Tibial nerve (tissue), 4 donors: Measurements from ENCODE around the gene RASA3. TPM values are rescaled to one million over a fixed set of nuclear protein-coding genes. Genes with fewer than 3 reads are reported as not detected.

Experiments used
- DNase-seq, 2 donors: peaks; one replicate each; pipeline ENCODE4 v3.0.0-alpha.2; 2019; ENCODE audit warnings: low spot score in 2 of 2
- H3K27ac ChIP-seq, 4 donors: fragments of 200-600 bp; sonication (generic) in 3 of 4; one replicate each; pipeline ENCODE4 v1.5.1; 2017 to 2019; ENCODE audit warnings: mild to moderate bottlenecking in 1 of 4
- H3K27me3 ChIP-seq, 2 donors: fragments of 200-600 bp; sonication (generic) in 1 of 2; one replicate each; pipeline versions ENCODE4 v1.5.1 to v1.6.0; 2017 to 2019
- H3K36me3 ChIP-seq, 3 donors: fragments of 200-600 bp; sonication (generic); one replicate each; pipeline ENCODE4 v1.5.1; 2018 to 2019
- H3K4me1 ChIP-seq, 4 donors: fragments of 200-600 bp; sonication (generic) in 3 of 4; one replicate each; pipeline ENCODE4 v1.5.1; 2017 to 2019
- H3K4me3 ChIP-seq, 4 donors: fragments of 200-600 bp; sonication (generic) in 3 of 4; one replicate each; pipeline ENCODE4 v1.5.1; 2017 to 2019; ENCODE audit warnings: mild to moderate bottlenecking in 1 of 4, moderate library complexity in 1 of 4
- H3K9me3 ChIP-seq, 4 donors: fragments of 200-600 bp; sonication (generic) in 3 of 4; one replicate each; pipeline ENCODE4 v1.5.1; 2017 to 2019
- EP300 ChIP-seq, 2 donors: sonication (generic); formaldehyde crosslinking; IDR thresholded peaks; one replicate each; pipeline ENCODE4 v1.6.1; 2017; ENCODE audit warnings: antibody characterized with exemption in 2 of 2, mild to moderate bottlenecking in 1 of 2
- POLR2A ChIP-seq, 2 donors: fragments of 450-650 bp; IDR thresholded peaks; one replicate each; pipeline ENCODE4 v1.6.1; 2017; ENCODE audit warnings: antibody characterized with exemption in 2 of 2, mild to moderate bottlenecking in 2 of 2, moderate library complexity in 2 of 2
- WGBS, 2 donors: methylation state at CpG; one replicate each; pipeline ENCODE4 v1.1.5; 2018; 5-methylcytosine and 5-hydroxymethylcytosine counted together
- total RNA-seq, 4 donors: library from RNA; depleted of rRNA; stranded (reverse); fragments of >200 nt; gene quantifications; one replicate each; pipeline ENCODE4 v1.1.0, GENCODE V29; 2016
- TF ChIP-seq, protein P1 (sequence below), 5 experiments: fragments of 200-600 bp in 3 of 5; fragments of 450-650 bp in 2 of 5; sonication (generic) in 3 of 5; IDR thresholded peaks; one replicate each; pipeline ENCODE4 v1.5.1; 2016 to 2019; ENCODE audit warnings: antibody characterized with exemption in 5 of 5, mild to moderate bottlenecking in 3 of 5, moderate library complexity in 2 of 5

The RASA3 gene
- total RNA-seq, 4 donors from 2014 or later = 36.2 to 63.3 (median 46.3) TPM

DNA sequence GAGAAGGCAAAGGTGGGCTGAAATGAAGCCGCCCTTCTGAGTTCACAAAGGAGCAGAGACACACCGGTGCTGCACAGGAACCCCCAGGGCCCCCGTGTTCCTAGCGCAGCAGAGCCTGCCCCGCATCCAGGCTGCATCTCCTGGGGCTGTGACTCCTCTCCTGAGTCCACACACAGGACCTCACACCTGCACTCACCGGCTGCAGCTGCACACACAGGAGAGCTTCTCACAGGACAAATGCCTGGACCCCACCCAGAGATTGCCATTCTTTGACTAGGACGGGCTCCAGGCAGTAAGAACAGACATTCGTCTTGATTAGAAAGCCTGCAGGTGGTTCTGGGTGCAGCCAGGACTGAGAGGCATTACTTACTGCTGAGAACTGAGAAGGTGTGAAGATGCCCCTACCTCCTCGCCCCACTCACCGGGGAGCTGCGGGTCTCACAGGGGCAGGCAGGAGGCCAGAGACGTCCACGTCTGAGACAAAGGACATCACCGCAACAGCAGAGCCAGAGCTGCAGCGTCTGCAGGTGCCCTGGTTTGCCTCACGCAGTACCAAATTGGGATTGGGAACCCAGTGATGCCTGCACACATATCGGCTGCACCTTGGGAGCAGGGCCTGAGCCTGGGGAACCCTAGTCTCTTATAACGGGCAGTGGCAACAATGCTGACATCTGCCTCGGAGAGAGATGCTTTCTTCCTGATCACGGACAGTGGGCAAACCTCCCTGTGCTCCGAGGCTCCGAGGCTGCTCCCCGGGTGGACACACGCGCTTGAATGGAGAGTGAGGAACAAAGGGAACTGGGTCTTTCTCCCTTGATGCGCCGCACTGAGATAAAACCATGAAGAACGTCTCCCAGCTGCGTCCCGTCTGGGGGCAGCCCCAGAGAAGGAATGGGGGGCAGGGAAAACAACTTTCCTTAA is 50.4 kb downstream of the RASA3 start:
- DNase-seq = peak in 1 of 2 donors; percentile 8
- no peaks in the 10 kb centered on the region for H3K27me3 ChIP-seq
- no peak overlapping the region for H3K4me3 ChIP-seq
- H3K27ac ChIP-seq = no peak overlapping the region
- TF ChIP-seq, protein P1, sequence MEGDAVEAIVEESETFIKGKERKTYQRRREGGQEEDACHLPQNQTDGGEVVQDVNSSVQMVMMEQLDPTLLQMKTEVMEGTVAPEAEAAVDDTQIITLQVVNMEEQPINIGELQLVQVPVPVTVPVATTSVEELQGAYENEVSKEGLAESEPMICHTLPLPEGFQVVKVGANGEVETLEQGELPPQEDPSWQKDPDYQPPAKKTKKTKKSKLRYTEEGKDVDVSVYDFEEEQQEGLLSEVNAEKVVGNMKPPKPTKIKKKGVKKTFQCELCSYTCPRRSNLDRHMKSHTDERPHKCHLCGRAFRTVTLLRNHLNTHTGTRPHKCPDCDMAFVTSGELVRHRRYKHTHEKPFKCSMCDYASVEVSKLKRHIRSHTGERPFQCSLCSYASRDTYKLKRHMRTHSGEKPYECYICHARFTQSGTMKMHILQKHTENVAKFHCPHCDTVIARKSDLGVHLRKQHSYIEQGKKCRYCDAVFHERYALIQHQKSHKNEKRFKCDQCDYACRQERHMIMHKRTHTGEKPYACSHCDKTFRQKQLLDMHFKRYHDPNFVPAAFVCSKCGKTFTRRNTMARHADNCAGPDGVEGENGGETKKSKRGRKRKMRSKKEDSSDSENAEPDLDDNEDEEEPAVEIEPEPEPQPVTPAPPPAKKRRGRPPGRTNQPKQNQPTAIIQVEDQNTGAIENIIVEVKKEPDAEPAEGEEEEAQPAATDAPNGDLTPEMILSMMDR (IDR thresholded peaks at IDR 0.05) = no peak
- TF ChIP-seq EP300 (IDR thresholded peaks at IDR 0.05) (no peak), POLR2A (IDR thresholded peaks at IDR 0.05) (no peak)
- 83 to 87% methylated on average over 27 to 30 of the region's 30 CpGs for WGBS, 2 donors
- H3K9me3 ChIP-seq = no peaks in the 10 kb centered on the region
- H3K4me1 ChIP-seq = peaks cover 0 to 36% (median 23%) of the 10 kb centered on the region in 4 donors
- H3K36me3 ChIP-seq = no peaks in the 10 kb centered on the region

DNA sequence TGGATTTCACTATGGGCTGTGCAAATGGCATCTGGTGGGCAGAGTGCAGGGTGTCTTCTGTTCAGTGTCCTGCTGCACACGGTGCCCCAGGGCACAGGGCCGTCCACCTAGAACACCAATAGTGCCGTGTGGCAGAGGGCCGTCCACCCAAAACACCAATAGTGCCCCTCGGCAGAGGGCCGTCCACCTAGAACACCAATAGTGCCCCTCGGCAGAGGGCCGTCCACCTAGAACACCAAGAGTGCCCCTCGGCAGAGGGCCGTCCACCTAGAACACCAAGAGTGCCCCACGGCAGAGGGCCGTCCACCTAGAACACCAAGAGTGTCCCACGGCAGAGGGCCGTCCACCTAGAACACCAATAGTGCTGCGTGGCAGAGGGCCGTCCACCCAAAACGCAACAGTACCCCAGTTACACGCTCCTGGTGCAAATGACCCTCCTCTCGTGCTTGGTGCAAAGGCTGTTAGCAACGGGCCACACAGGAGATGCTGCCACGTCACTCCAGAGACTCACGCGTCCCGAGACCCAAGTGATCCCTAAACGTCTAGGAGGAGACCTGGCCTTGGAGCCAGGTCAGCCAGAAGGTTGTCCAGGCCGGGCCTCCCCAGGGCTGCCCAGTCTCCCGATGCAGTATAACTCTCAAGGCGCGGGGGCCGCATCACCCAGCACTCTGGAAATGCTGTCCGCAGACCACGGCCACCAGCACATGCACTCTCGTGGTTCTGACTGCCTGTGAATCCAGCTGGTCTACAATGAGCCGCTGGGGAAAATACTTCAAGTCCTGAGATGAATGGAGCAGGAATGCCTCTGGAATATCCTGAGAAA is 51.5 kb downstream of the RASA3 start:
- peaks cover 0 to 9% (median 0%) of the 10 kb centered on the region in 3 donors for H3K36me3 ChIP-seq
- peak overlapping the region in 1 of 4 donors; percentile 85 for H3K27ac ChIP-seq
- H3K4me3 ChIP-seq = no peak overlapping the region
- TF ChIP-seq, protein P1 (IDR thresholded peaks at IDR 0.05) = no peak
- TF ChIP-seq EP300 (IDR thresholded peaks at IDR 0.05) (no peak), POLR2A (IDR thresholded peaks at IDR 0.05) (no peak)
- peak in 1 of 2 donors; percentile 12 for DNase-seq
- peaks cover 0 to 36% (median 23%) of the 10 kb centered on the region in 4 donors for H3K4me1 ChIP-seq
- no peaks in the 10 kb centered on the region for H3K9me3 ChIP-seq
- WGBS, 2 donors = 89 to 91% methylated on average over 28 to 31 of the region's 34 CpGs
- H3K27me3 ChIP-seq = no peaks in the 10 kb centered on the region

DNA sequence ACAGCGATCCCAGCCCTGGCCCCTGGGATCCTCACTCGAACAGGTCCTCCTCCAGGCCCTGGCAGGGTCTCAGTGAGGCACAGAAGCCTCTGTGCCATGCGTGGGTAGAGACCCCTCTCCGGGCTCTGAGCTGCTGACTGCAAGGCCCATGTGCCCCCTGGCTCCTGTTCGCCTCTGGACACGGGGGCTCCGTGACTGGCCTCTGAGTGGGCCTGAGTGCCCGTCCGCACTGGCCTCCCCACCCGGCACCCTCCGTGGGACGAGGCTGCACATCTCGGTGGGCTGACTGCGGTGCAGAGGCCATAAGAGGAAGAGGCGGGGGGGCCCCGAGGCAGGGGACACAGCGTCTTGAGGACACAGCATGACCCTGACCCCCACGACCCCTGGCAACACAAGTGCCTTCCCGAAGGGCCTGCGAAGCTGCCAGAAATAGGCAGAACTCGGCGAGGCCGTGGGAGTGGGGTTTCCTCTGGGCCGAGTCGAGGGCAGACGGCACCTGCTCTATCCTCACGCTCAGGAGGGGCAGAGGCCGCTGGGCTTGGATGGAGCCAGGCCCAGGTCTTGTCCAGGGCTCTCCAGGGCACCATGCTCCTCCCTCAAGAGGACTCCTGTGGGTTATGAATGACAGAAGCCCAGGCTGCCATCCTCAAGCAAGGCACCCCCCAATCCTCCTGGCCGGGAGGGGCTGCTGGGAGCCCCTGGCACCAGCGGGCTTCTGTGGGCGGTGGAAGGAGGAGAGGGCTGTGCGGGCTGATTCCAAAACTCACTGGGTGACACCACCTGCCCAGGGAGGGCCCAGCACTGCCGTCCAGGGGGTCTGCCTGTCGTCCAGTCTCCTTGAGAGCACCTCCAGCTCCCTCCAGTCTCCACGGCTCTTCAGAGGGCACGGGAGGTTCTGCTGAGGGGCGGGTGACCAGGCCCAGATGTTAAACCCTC is 52.6 kb downstream of the RASA3 start:
- peak in 1 of 2 donors; percentile 10 for DNase-seq
- Histone ChIP-seq H3K4me1 (peaks cover 0 to 39% (median 23%) of the 10 kb centered on the region in 4 donors), H3K36me3 (peaks cover 0 to 11% (median 0%) of the 10 kb centered on the region in 3 donors), H3K27me3 (no peaks in the 10 kb centered on the region), H3K9me3 (no peaks in the 10 kb centered on the region), H3K4me3 (no peak overlapping the region), H3K27ac (peak overlapping the region; percentile 64 to 87 (median 78))
- no peak for TF ChIP-seq EP300 (IDR thresholded peaks at IDR 0.05)
- no peak for TF ChIP-seq POLR2A (IDR thresholded peaks at IDR 0.05)
- TF ChIP-seq, protein P1 (IDR thresholded peaks at IDR 0.05) = no peak
- 54 to 76% methylated on average over 20 to 32 of the region's 37 CpGs for WGBS, 2 donors

DNA sequence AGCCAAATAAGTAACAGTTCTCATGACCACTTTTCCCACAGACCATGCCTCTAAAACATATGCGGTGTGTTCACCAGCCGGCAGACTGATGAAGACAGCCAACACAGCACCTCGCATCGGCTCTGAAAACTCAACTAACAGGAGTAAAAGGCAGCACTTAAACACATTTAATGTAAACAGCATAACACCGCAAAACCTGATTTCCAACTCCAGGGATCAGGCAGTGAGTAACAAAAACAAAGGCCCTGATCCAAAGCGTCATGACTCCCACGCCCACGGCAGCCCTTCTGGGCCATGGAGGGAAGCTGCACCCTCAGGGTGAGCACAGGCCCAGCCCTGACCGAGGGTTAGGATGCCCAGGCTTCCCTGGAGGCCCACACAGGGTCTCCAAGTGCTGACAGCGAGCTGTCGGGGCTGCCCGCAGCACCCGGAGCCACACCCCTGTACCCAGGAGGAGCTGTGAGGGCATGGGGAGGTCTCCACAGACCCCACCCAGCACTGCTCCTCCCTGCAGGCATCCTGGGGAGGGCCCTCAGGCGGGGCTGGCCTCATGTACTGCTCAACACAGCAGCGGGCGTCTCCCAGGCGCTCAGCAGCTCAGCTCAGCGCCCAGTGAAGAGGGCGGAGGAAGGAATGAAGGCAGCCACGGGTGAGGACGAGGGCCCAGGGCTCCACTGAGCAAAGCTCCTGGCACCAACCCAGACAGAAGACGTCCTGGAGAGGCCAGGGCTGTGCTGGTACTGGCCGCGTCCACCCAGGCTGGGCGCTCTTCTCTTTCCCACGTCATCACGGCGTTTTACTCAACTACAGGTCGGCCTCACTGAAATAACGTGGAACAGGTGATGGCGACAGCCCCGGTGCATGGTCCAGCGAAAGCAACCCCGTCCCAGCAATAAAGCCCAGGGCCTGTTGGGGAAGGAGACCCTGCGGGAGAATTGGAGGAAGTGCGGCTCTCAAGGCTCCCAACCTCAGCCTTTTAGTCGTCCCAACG is 53.7 kb downstream of the RASA3 start:
- H3K4me3 ChIP-seq = peak overlapping the region in 1 of 4 donors; percentile 1
- H3K4me1 ChIP-seq = peaks cover 0 to 48% (median 23%) of the 10 kb centered on the region in 4 donors
- WGBS, 2 donors = 53 to 65% methylated on average over 25 to 35 of the region's 38 CpGs
- H3K36me3 ChIP-seq = peaks cover 0 to 13% (median 0%) of the 10 kb centered on the region in 3 donors
- TF ChIP-seq, protein P1 (IDR thresholded peaks at IDR 0.05) = no peak
- TF ChIP-seq POLR2A (IDR thresholded peaks at IDR 0.05) = peak in 1 of 2 donors; percentile 23
- TF ChIP-seq EP300 (IDR thresholded peaks at IDR 0.05) = peak in 1 of 2 donors; percentile 45
- H3K27ac ChIP-seq = peak overlapping the region; percentile 64 to 87 (median 78)
- no peaks in the 10 kb centered on the region for H3K9me3 ChIP-seq
- H3K27me3 ChIP-seq = no peaks in the 10 kb centered on the region
- peak in 1 of 2 donors; percentile 53 for DNase-seq
